GM12878 (cell line): Measurements from ENCODE around the gene ZIC2. TPM values are rescaled to one million over a fixed set of nuclear protein-coding genes. Genes with fewer than 3 reads are reported as not detected.

Source experiments
- ATAC-seq: fragments of 200-7000 bp; cut with Tn5 transposase; 3 replicates; pipeline ENCODE4 v1.9.1; 2020; ENCODE audit warnings: mild to moderate bottlenecking, moderate library complexity
- BruUV-seq: library from RNA; stranded (reverse); fragments of 400-500 nt; replicated peaks from 2 replicates; lab custom pipeline; 2021; lab: Mats Ljungman, UMichigan
- CTCF ChIA-PET: fragments of 300-600 bp; sonication (Branson Sonifier 250); formaldehyde crosslinking; extraction: SDS; loops from one replicate; lab custom pipeline; 2021; ENCODE audit warnings: inconsistent platforms; lab: Yijun Ruan, JAX
- POLR2A ChIA-PET: fragments of 350-600 bp; formaldehyde crosslinking; extraction: SDS; loops from one replicate; lab custom pipeline; 2021; ENCODE audit warnings: inconsistent platforms; lab: Charles Lee
- RAD21 ChIA-PET: fragments of 300-600 bp; sonication (Branson Sonifier 250); formaldehyde crosslinking; loops from one replicate; lab custom pipeline; 2023; ENCODE audit warnings: antibody characterized with exemption; ENCODE audit not compliant: unreplicated experiment; lab: Charles Lee
- SMC1A ChIA-PET: fragments of 300-600 bp; sonication (Branson Sonifier 250); formaldehyde crosslinking; loops from one replicate; lab custom pipeline; 2023; ENCODE audit not compliant: unreplicated experiment, uncharacterized antibody; lab: Charles Lee
- DNase-seq: peaks from one replicate; pipeline ENCODE4 v3.0.0-alpha.2; 2011; ENCODE audit warnings: low read depth, low spot score
- FAIRE-seq: peaks from 3 replicates; lab custom pipeline; 2011; peaks lifted over from hg19 to GRCh38; lab: Jason Lieb, UNC
- H2AFZ ChIP-seq: 2 replicates; pipeline ENCODE4 v1.6.0; 2011; ENCODE audit warnings: low read depth, low read length, control low read depth; ENCODE audit not compliant: control insufficient read depth
- H3K27ac ChIP-seq: 2 replicates; pipeline ENCODE4 v1.5.1; 2011; ENCODE audit warnings: control low read depth; ENCODE audit not compliant: control insufficient read depth, insufficient read depth
- H3K27me3 ChIP-seq, 2 experiments: replicated peaks in 1 of 2; 2 replicates each; pipeline versions ENCODE4 v1.6.0 to v1.6.1; 2011; ENCODE audit warnings: low read length in 1 of 2; ENCODE audit not compliant: control insufficient read depth in 2 of 2, insufficient read depth in 2 of 2
- H3K36me3 ChIP-seq, 2 experiments: 2 replicates each; pipeline ENCODE4 v1.5.1; 2011; ENCODE audit warnings: low read length in 1 of 2; ENCODE audit not compliant: control insufficient read depth in 2 of 2, insufficient read depth in 2 of 2
- H3K4me1 ChIP-seq: 2 replicates; pipeline ENCODE4 v1.6.1; 2011; ENCODE audit warnings: mild to moderate bottlenecking, low read length, moderate library complexity, mixed read lengths; ENCODE audit not compliant: control insufficient read depth, insufficient read depth
- H3K4me2 ChIP-seq: 2 replicates; pipeline ENCODE4 v1.6.0; 2011; ENCODE audit warnings: control low read depth; ENCODE audit not compliant: control insufficient read depth, insufficient read depth
- H3K4me3 ChIP-seq: fragments of 200-600 bp; sonication (generic); 2 replicates; pipeline ENCODE4 v1.5.1; 2016
- H3K79me2 ChIP-seq: 2 replicates; pipeline ENCODE4 v1.6.0; 2011; ENCODE audit warnings: low read length; ENCODE audit not compliant: control insufficient read depth, insufficient read depth
- H3K9ac ChIP-seq: 2 replicates; pipeline ENCODE4 v1.8.0; 2011; ENCODE audit warnings: low read length, control low read depth, mixed read lengths; ENCODE audit not compliant: control insufficient read depth, insufficient read depth
- H3K9me3 ChIP-seq: replicated peaks from 3 replicates; pipeline ENCODE4 v1.5.1; 2011; ENCODE audit warnings: mild to moderate bottlenecking, low read length; ENCODE audit not compliant: control insufficient read depth, insufficient read depth
- H4K20me1 ChIP-seq: 2 replicates; pipeline ENCODE4 v1.6.0; 2011; ENCODE audit not compliant: control insufficient read depth, insufficient read depth
- ASH2L ChIP-seq: fragments of 300-600, 200-600 bp; sonication (generic); IDR thresholded peaks from 2 replicates; pipeline ENCODE4 v1.6.1; 2017; ENCODE audit warnings: low read depth, mild to moderate bottlenecking, borderline replicate concordance
- BACH1 ChIP-seq: fragments of 450-650 bp; IDR thresholded peaks from 2 replicates; pipeline ENCODE4 v1.6.1; 2017; ENCODE audit warnings: mild to moderate bottlenecking, borderline replicate concordance
- ESRRA ChIP-seq: IDR thresholded peaks from 2 replicates; pipeline ENCODE4 v1.6.1; 2012; ENCODE audit warnings: mild to moderate bottlenecking, low read length, improper control_type of control experiment
- FOS ChIP-seq: IDR thresholded peaks from 3 replicates; pipeline ENCODE4 v1.6.1; 2011; ENCODE audit warnings: borderline replicate concordance; ENCODE audit not compliant: insufficient read length; ENCODE audit errors: extremely low read depth
- MYC ChIP-seq: IDR thresholded peaks from 2 replicates; pipeline ENCODE4 v1.6.1; 2011; ENCODE audit warnings: mild to moderate bottlenecking, low read length, moderate library complexity, inconsistent platforms; ENCODE audit not compliant: insufficient read depth, insufficient replicate concordance, insufficient read length, severe bottlenecking
- PBX3 ChIP-seq: IDR thresholded peaks from 2 replicates; pipeline ENCODE4 v1.6.1; 2011; ENCODE audit warnings: mild to moderate bottlenecking, low read depth, low read length, moderate library complexity; ENCODE audit not compliant: insufficient replicate concordance
- PKNOX1 ChIP-seq: fragments of 450-650 bp; IDR thresholded peaks from 2 replicates; pipeline ENCODE4 v1.6.1; 2016; ENCODE audit warnings: mild to moderate bottlenecking
- POLR2AphosphoS5 ChIP-seq: IDR thresholded peaks from 2 replicates; pipeline ENCODE4 v1.6.1; 2011; ENCODE audit warnings: mild to moderate bottlenecking, low read length, inconsistent platforms
- RFX5 ChIP-seq: IDR thresholded peaks from 2 replicates; pipeline ENCODE4 v1.6.1; 2011; ENCODE audit warnings: low read depth, low read length, improper control_type of control experiment
- STAT3 ChIP-seq: IDR thresholded peaks from 2 replicates; pipeline ENCODE4 v1.6.1; 2011; ENCODE audit warnings: low read depth, low read length, improper control_type of control experiment
- YY1 ChIP-seq: IDR thresholded peaks from 2 replicates; pipeline ENCODE4 v1.6.1; 2011; ENCODE audit warnings: low read depth, mild to moderate bottlenecking, low read length
- ZNF207 ChIP-seq: fragments of 450-650 bp; IDR thresholded peaks from 2 replicates; pipeline ENCODE4 v1.6.1; 2014; ENCODE audit warnings: antibody characterized with exemption, mild to moderate bottlenecking, borderline replicate concordance
- WGBS: methylation state at CpG from one replicate; pipeline ENCODE4 v1.1.6; 2016; ENCODE audit warnings: low lambda C conversion rate; ENCODE audit not compliant: insufficient replicate concordance, insufficient coverage; ENCODE audit errors: missing lambda C conversion rate; 5-methylcytosine and 5-hydroxymethylcytosine counted together
- in situ Hi-C: fragments of 300-500 bp; cut with MboI; formaldehyde crosslinking; loops from 9 replicates; pipeline ENCODE4 v1.14.3; 2018; ENCODE audit warnings: mixed read lengths
- intact Hi-C: fragments of 100-400 bp; cut with micrococcal nuclease; formaldehyde crosslinking; loops from one replicate; pipeline ENCODE4 v1.14.2; 2022; ENCODE audit not compliant: unreplicated experiment
- polyA plus RNA-seq, 11 experiments: library from polyadenylated mRNA; depleted of rRNA in 4 of 11; unstranded in 6 of 11; stranded (reverse) in 5 of 11; fragments of >200 nt; fragmentation: Nextera tagmentation in 4 of 11; fragmentation: Illumina TruSeq in 1 of 11; extraction: Ambion mirVana in 4 of 11; extraction: Trizol in 1 of 11; gene quantifications; 1 replicate in 1 of 11; 2 replicates in 10 of 11; pipeline versions ENCODE4 v1.2.1 to v1.2.3, GENCODE V29; 2011 to 2016; ENCODE audit warnings: inconsistent platforms in 2 of 11, missing spikeins in 2 of 11, low read depth in 1 of 11
- total RNA-seq, 4 experiments: library from RNA; depleted of rRNA in 3 of 4; stranded (reverse); fragments of >200 nt in 3 of 4; fragmentation: Illumina TruSeq in 1 of 4; extraction: Trizol in 1 of 4; gene quantifications; 2 replicates each; pipeline versions ENCODE4 v1.2.1 to v1.2.3, GENCODE V29; 2013 to 2021

ZIC2 gene
- total and polyA plus RNA-seq, 10 of the 15 experiments (the other 5 are each of a cell fraction or from before 2014, with no cell fraction given) = 0.05 TPM; not detected in 8

GRCh38 chr13:99991828-99992775, 10.5 kb downstream of the ZIC2 start:
- no peaks in the 10 kb centered on the region for H4K20me1 ChIP-seq
- WGBS = 20% methylated on average over 32 of the region's 36 CpGs
- H3K4me2 ChIP-seq = no peak overlapping the region
- FAIRE-seq (no peak), ATAC-seq (no peak), DNase-seq (no peak)
- ChIA-PET RAD21 (interaction anchor here (0.9 kb wide), 1 partner anchor 243 kb away, joined by 3 read pairs; no protein-coding TSS in a partner anchor), CTCF (interaction anchor here (0.6 kb wide), 1 partner anchor 508 kb away, joined by 3 read pairs; no protein-coding TSS in a partner anchor), SMC1A (no interaction called here), POLR2A (no interaction called here)
- no peaks in the 10 kb centered on the region for H3K36me3 ChIP-seq
- no peak overlapping the region for H2AFZ ChIP-seq
- H3K27me3 ChIP-seq = peaks cover 14 to 45% of the 10 kb centered on the region in 2 experiments
- H3K4me3 ChIP-seq = no peak overlapping the region
- in situ Hi-C loops = no loop called here
- H3K4me1 ChIP-seq = no peaks in the 10 kb centered on the region
- no TSS peak for BruUV-seq
- intact Hi-C loops = no loop called here
- H3K9ac ChIP-seq = no peak overlapping the region
- TF ChIP-seq PKNOX1 = no peak
- TF ChIP-seq ASH2L = no peak
- H3K9me3 ChIP-seq = peaks cover 1% of the 10 kb centered on the region; the same call in 2 of the 3 replicates
- no peak overlapping the region for H3K27ac ChIP-seq
- H3K79me2 ChIP-seq = no peaks in the 10 kb centered on the region

GRCh38 chr13:99992949-99993351, 11.4 kb downstream of the ZIC2 start:
- TF ChIP-seq STAT3 = no peak
- no peak for TF ChIP-seq RFX5
- no peak for TF ChIP-seq FOS
- no peak for TF ChIP-seq PBX3
- no peak for TF ChIP-seq ZNF207
- TF ChIP-seq YY1 = no peak
- no peak for TF ChIP-seq ESRRA
- no peak for TF ChIP-seq MYC
- no peak for TF ChIP-seq POLR2AphosphoS5
- no peak for TF ChIP-seq BACH1
- Histone ChIP-seq H4K20me1 (no peaks in the 10 kb centered on the region), H3K4me1 (no peaks in the 10 kb centered on the region), H2AFZ (no peak overlapping the region), H3K79me2 (no peaks in the 10 kb centered on the region), H3K4me3 (no peak overlapping the region), H3K27ac (no peak overlapping the region), H3K27me3 (peaks cover 14 to 45% of the 10 kb centered on the region in 2 experiments), H3K9me3 (peaks cover 1% of the 10 kb centered on the region; the same call in 2 of the 3 replicates), H3K9ac (no peak overlapping the region), H3K4me2 (no peak overlapping the region), H3K36me3 (no peaks in the 10 kb centered on the region)
- no peak for ATAC-seq
- POLR2A ChIA-PET = no interaction called here
- FAIRE-seq = no peak
- no TSS peak for BruUV-seq
- CTCF ChIA-PET = no interaction called here
- RAD21 ChIA-PET = interaction anchor here (0.9 kb wide), 1 partner anchor 242 kb away, joined by 3 read pairs; no protein-coding TSS in a partner anchor
- DNase-seq = no peak
- 5% methylated on average over 3 of the region's 3 CpGs for WGBS
- intact Hi-C loops (no loop called here), in situ Hi-C loops (no loop called here)
- SMC1A ChIA-PET = no interaction called here
